ENCODE data around the gene TNFRSF21. TPM values are rescaled to one million over a fixed set of nuclear protein-coding genes. Genes with fewer than 3 reads are reported as not detected.

TNFRSF21 gene
- polyA plus RNA-seq, 1 donor from 2014 or later = 13.0 TPM

GRCh38 chr6:47299965-47300364 is 9.7 kb downstream of the TNFRSF21 start:
- H3K27me3 ChIP-seq (ENCODE audit: insufficient read depth, low read depth, low read length) = no peaks in the 10 kb centered on the region
- no peaks in the 10 kb centered on the region for H4K20me1 ChIP-seq (ENCODE audit: insufficient read depth)
- H2AFZ ChIP-seq (ENCODE audit: low read depth, low read length) = no peak overlapping the region
- no peak overlapping the region for H3K9ac ChIP-seq (ENCODE audit: low read length)
- H3K9me2 ChIP-seq (ENCODE audit: insufficient read depth, low read length) = no peaks in the 10 kb centered on the region
- H3K36me3 ChIP-seq (ENCODE audit: insufficient read depth, low read length) = no peaks in the 10 kb centered on the region
- H3K4me2 ChIP-seq (ENCODE audit: low read length) = no peak overlapping the region
- no peak overlapping the region for H3K4me3 ChIP-seq (ENCODE audit: low read length)
- H3F3A ChIP-seq (ENCODE audit: insufficient read depth, low read length, poor library complexity, severe bottlenecking) = no peaks in the 10 kb centered on the region
- H3K9me3 ChIP-seq (ENCODE audit: low read length) = no peaks in the 10 kb centered on the region
- TF ChIP-seq EZH2 (IDR thresholded peaks at IDR 0.05; ENCODE audit: borderline replicate concordance, insufficient read depth, low read length, poor library complexity, severe bottlenecking) (no peak), SMC3 (conservative IDR thresholded peaks at IDR 0.05; ENCODE audit: poor library complexity) (no peak), TAF1 (IDR thresholded peaks at IDR 0.05; ENCODE audit: low read depth) (no peak), RAD21 (conservative IDR thresholded peaks at IDR 0.05) (no peak), EP300 (conservative IDR thresholded peaks at IDR 0.05; ENCODE audit: poor library complexity, severe bottlenecking) (no peak), POLR2AphosphoS5 (IDR thresholded peaks at IDR 0.05) (no peak), MXI1 (conservative IDR thresholded peaks at IDR 0.05; ENCODE audit: poor library complexity, severe bottlenecking) (no peak)
- TF ChIP-seq, protein P1, sequence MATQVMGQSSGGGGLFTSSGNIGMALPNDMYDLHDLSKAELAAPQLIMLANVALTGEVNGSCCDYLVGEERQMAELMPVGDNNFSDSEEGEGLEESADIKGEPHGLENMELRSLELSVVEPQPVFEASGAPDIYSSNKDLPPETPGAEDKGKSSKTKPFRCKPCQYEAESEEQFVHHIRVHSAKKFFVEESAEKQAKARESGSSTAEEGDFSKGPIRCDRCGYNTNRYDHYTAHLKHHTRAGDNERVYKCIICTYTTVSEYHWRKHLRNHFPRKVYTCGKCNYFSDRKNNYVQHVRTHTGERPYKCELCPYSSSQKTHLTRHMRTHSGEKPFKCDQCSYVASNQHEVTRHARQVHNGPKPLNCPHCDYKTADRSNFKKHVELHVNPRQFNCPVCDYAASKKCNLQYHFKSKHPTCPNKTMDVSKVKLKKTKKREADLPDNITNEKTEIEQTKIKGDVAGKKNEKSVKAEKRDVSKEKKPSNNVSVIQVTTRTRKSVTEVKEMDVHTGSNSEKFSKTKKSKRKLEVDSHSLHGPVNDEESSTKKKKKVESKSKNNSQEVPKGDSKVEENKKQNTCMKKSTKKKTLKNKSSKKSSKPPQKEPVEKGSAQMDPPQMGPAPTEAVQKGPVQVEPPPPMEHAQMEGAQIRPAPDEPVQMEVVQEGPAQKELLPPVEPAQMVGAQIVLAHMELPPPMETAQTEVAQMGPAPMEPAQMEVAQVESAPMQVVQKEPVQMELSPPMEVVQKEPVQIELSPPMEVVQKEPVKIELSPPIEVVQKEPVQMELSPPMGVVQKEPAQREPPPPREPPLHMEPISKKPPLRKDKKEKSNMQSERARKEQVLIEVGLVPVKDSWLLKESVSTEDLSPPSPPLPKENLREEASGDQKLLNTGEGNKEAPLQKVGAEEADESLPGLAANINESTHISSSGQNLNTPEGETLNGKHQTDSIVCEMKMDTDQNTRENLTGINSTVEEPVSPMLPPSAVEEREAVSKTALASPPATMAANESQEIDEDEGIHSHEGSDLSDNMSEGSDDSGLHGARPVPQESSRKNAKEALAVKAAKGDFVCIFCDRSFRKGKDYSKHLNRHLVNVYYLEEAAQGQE (IDR thresholded peaks at IDR 0.05; ENCODE audit: borderline replicate concordance) = no peak
- TF ChIP-seq, protein P2, sequence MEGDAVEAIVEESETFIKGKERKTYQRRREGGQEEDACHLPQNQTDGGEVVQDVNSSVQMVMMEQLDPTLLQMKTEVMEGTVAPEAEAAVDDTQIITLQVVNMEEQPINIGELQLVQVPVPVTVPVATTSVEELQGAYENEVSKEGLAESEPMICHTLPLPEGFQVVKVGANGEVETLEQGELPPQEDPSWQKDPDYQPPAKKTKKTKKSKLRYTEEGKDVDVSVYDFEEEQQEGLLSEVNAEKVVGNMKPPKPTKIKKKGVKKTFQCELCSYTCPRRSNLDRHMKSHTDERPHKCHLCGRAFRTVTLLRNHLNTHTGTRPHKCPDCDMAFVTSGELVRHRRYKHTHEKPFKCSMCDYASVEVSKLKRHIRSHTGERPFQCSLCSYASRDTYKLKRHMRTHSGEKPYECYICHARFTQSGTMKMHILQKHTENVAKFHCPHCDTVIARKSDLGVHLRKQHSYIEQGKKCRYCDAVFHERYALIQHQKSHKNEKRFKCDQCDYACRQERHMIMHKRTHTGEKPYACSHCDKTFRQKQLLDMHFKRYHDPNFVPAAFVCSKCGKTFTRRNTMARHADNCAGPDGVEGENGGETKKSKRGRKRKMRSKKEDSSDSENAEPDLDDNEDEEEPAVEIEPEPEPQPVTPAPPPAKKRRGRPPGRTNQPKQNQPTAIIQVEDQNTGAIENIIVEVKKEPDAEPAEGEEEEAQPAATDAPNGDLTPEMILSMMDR (IDR thresholded peaks at IDR 0.05; ENCODE audit: poor library complexity, severe bottlenecking) = no peak
- H3K79me2 ChIP-seq (replicated peaks; ENCODE audit: insufficient read depth, low read length) = peaks cover 52% of the 10 kb centered on the region
- no peak overlapping the region for H3K27ac ChIP-seq (ENCODE audit: low read length)

- H3K27me3 ChIP-seq (ENCODE audit: insufficient read depth, low read depth, low read length) = no peaks in the 10 kb centered on the region
- peaks cover 47% of the 10 kb centered on the region for H3K79me2 ChIP-seq (replicated peaks; ENCODE audit: insufficient read depth, low read length)
- no peaks in the 10 kb centered on the region for H3K9me3 ChIP-seq (ENCODE audit: low read length)
- H3F3A ChIP-seq (ENCODE audit: insufficient read depth, low read length, poor library complexity, severe bottlenecking) = no peaks in the 10 kb centered on the region
- no peak overlapping the region for H2AFZ ChIP-seq (ENCODE audit: low read depth, low read length)
- H3K36me3 ChIP-seq (ENCODE audit: insufficient read depth, low read length) = no peaks in the 10 kb centered on the region
- no peak overlapping the region for H3K4me2 ChIP-seq (ENCODE audit: low read length)
- no peak overlapping the region for H3K4me3 ChIP-seq (ENCODE audit: low read length)
- no peaks in the 10 kb centered on the region for H3K9me2 ChIP-seq (ENCODE audit: insufficient read depth, low read length)
- H3K27ac ChIP-seq (ENCODE audit: low read length) = no peak overlapping the region
- TF ChIP-seq EZH2 (IDR thresholded peaks at IDR 0.05; ENCODE audit: borderline replicate concordance, insufficient read depth, low read length, poor library complexity, severe bottlenecking) (no peak), TAF1 (IDR thresholded peaks at IDR 0.05; ENCODE audit: low read depth) (no peak), RAD21 (conservative IDR thresholded peaks at IDR 0.05) (no peak), EP300 (conservative IDR thresholded peaks at IDR 0.05; ENCODE audit: poor library complexity, severe bottlenecking) (no peak), SMC3 (conservative IDR thresholded peaks at IDR 0.05; ENCODE audit: poor library complexity) (no peak), POLR2AphosphoS5 (IDR thresholded peaks at IDR 0.05) (no peak), MXI1 (conservative IDR thresholded peaks at IDR 0.05; ENCODE audit: poor library complexity, severe bottlenecking) (no peak)
- TF ChIP-seq, protein P1 (IDR thresholded peaks at IDR 0.05; ENCODE audit: borderline replicate concordance) = no peak
- TF ChIP-seq, protein P2 (IDR thresholded peaks at IDR 0.05; ENCODE audit: poor library complexity, severe bottlenecking) = no peak
- H3K9ac ChIP-seq (ENCODE audit: low read length) = no peak overlapping the region
- no peaks in the 10 kb centered on the region for H4K20me1 ChIP-seq (ENCODE audit: insufficient read depth)
Measured at GRCh38 chr6:47298475-47298874, 11.2 kb downstream of the TNFRSF21 start.

All from neural cell (in vitro differentiated cells).